Keratinocyte (primary cell): ENCODE measurements around the gene KIAA1191.

Experiments used
- EZH2 ChIP-seq: IDR thresholded peaks from one replicate; pipeline ENCODE4 v1.6.1; 2012; ENCODE audit warnings: inconsistent platforms, mild to moderate bottlenecking, low read length, moderate library complexity
- TF ChIP-seq, protein P1 (sequence below), 3 experiments: IDR thresholded peaks in 1 of 3; conservative IDR thresholded peaks in 1 of 3; optimal IDR thresholded peaks in 1 of 3; 2 replicates in 2 of 3; 3 replicates in 1 of 3; pipeline versions ENCODE3 to v1.5.1; 2011; ENCODE audit warnings: low read length in 3 of 3, mild to moderate bottlenecking in 3 of 3, moderate library complexity in 2 of 3, control low read depth in 1 of 3, inconsistent platforms in 1 of 3; ENCODE audit not compliant: insufficient read depth in 2 of 3; ENCODE audit errors: extremely low read depth in 1 of 3

DNA sequence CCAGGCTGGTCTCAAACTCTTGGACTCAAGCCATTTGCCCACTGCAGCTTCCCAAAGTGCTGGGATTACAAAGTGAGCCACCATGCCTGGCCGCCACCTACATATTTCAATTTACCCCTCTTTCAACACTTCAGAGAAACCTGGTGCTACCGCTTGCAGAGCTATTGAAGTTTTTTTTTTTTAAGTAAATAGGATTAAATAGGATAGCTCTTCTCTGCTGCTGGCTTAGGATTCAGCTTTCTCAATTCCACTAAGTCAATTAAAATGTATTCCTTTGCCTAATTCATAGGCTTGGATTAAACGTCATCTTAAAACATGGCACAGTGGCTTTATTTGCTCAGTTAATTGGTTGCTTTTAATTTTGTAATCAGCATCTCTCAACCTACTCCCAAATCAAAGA, 41.0 kb downstream of the KIAA1191 start:
- TF ChIP-seq, protein P1, sequence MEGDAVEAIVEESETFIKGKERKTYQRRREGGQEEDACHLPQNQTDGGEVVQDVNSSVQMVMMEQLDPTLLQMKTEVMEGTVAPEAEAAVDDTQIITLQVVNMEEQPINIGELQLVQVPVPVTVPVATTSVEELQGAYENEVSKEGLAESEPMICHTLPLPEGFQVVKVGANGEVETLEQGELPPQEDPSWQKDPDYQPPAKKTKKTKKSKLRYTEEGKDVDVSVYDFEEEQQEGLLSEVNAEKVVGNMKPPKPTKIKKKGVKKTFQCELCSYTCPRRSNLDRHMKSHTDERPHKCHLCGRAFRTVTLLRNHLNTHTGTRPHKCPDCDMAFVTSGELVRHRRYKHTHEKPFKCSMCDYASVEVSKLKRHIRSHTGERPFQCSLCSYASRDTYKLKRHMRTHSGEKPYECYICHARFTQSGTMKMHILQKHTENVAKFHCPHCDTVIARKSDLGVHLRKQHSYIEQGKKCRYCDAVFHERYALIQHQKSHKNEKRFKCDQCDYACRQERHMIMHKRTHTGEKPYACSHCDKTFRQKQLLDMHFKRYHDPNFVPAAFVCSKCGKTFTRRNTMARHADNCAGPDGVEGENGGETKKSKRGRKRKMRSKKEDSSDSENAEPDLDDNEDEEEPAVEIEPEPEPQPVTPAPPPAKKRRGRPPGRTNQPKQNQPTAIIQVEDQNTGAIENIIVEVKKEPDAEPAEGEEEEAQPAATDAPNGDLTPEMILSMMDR (optimal IDR thresholded peaks at IDR 0.05 in 1 of 3, IDR thresholded peaks at IDR 0.05 in 1 of 3, conservative IDR thresholded peaks at IDR 0.05 in 1 of 3; ENCODE audit: extremely low read depth in 1 of 3, insufficient read depth in 2 of 3, low read length in 3 of 3): no peak
- TF ChIP-seq EZH2: no peak
